Immature natural killer cell (primary cell): ENCODE data around the gene ANO2. TPM values are rescaled to one million over a fixed set of nuclear protein-coding genes. Genes with fewer than 3 reads are reported as not detected.

Experiments
- DNase-seq, 3 donors: peaks; one replicate each; pipeline ENCODE4 v3.0.0; 2022; ENCODE audit warnings: mixed read lengths in 1 of 3
- H3K27ac Mint-ChIP-seq, 6 donors: one replicate each; pipeline ENCODE4 v1.8.0; 2020; ENCODE audit warnings: mixed read lengths in 6 of 6, mild to moderate bottlenecking in 5 of 6, inconsistent platforms in 4 of 6, moderate library complexity in 3 of 6
- H3K27me3 Mint-ChIP-seq, 3 donors: one replicate each; pipeline ENCODE4 v1.8.0; 2020 to 2021; ENCODE audit warnings: low read depth in 3 of 3, mild to moderate bottlenecking in 3 of 3, mixed read lengths in 3 of 3, moderate library complexity in 3 of 3, inconsistent platforms in 1 of 3
- H3K36me3 Mint-ChIP-seq, 3 donors: one replicate each; pipeline ENCODE4 v1.8.0; 2020; ENCODE audit warnings: mixed read lengths in 3 of 3, inconsistent platforms in 2 of 3, mild to moderate bottlenecking in 2 of 3
- H3K4me1 Mint-ChIP-seq, 2 donors: one replicate each; pipeline ENCODE4 v1.8.0; 2020; ENCODE audit warnings: inconsistent platforms in 2 of 2, mild to moderate bottlenecking in 2 of 2, mixed read lengths in 2 of 2, moderate library complexity in 1 of 2
- H3K4me3 Mint-ChIP-seq, 5 donors: one replicate each; pipeline ENCODE4 v1.8.0; 2020; ENCODE audit warnings: mild to moderate bottlenecking in 5 of 5, mixed read lengths in 5 of 5, inconsistent platforms in 3 of 5, moderate library complexity in 3 of 5
- H3K9me3 Mint-ChIP-seq, 6 donors: one replicate each; pipeline ENCODE4 v1.8.0; 2020; ENCODE audit warnings: mild to moderate bottlenecking in 6 of 6, mixed read lengths in 6 of 6, inconsistent platforms in 4 of 6, moderate library complexity in 3 of 6
- polyA plus RNA-seq, 3 donors: library from polyadenylated mRNA; unstranded; fragments of 300-500 nt; fragmentation: Illumina TruSeq; gene quantifications; one replicate each; pipeline ENCODE4 v1.2.3, GENCODE V29; 2021

ANO2 gene
- polyA plus RNA-seq, 3 donors from 2014 or later, result not detected

- Mint-ChIP-seq H3K27me3 (peaks cover 0 to 8% (median 2%) of the 10 kb centered on the region in 3 donors), H3K9me3 (no peaks in the 10 kb centered on the region), H3K27ac (no peak overlapping the region), H3K4me1 (no peaks in the 10 kb centered on the region), H3K36me3 (no peaks in the 10 kb centered on the region), H3K4me3 (no peak overlapping the region)
- no peak for DNase-seq
Observed at GRCh38 chr12:5520037-5520436, 425.0 kb downstream of the ANO2 start.

GRCh38 chr12:5518584-5519365 is 426.3 kb downstream of the ANO2 start:
- no peak for DNase-seq
- peaks cover 0 to 10% (median 2%) of the 10 kb centered on the region in 3 donors for H3K27me3 Mint-ChIP-seq

GRCh38 chr12:5516371-5517241 is 428.5 kb downstream of the ANO2 start:
- no peak overlapping the region for H3K27ac Mint-ChIP-seq
- no peaks in the 10 kb centered on the region for H3K9me3 Mint-ChIP-seq
- no peak for DNase-seq
- peaks cover 2 to 7% (median 3%) of the 10 kb centered on the region in 3 donors for H3K27me3 Mint-ChIP-seq
- H3K4me3 Mint-ChIP-seq, result no peak overlapping the region
- no peaks in the 10 kb centered on the region for H3K36me3 Mint-ChIP-seq
- no peaks in the 10 kb centered on the region for H3K4me1 Mint-ChIP-seq

More at GRCh38 chr12:5518584-5519365, 426.3 kb downstream of the ANO2 start:
- Mint-ChIP-seq H3K9me3 (no peaks in the 10 kb centered on the region), H3K4me3 (no peak overlapping the region), H3K27ac (no peak overlapping the region), H3K36me3 (no peaks in the 10 kb centered on the region), H3K4me1 (no peaks in the 10 kb centered on the region)

GRCh38 chr12:5515458-5515857 is 429.6 kb downstream of the ANO2 start:
- peaks cover 2 to 3% (median 3%) of the 10 kb centered on the region in 3 donors for H3K27me3 Mint-ChIP-seq
- no peaks in the 10 kb centered on the region for H3K9me3 Mint-ChIP-seq
- H3K36me3 Mint-ChIP-seq, result no peaks in the 10 kb centered on the region
- DNase-seq, result no peak
- no peaks in the 10 kb centered on the region for H3K4me1 Mint-ChIP-seq
- H3K4me3 Mint-ChIP-seq, result no peak overlapping the region
- no peak overlapping the region for H3K27ac Mint-ChIP-seq

- Mint-ChIP-seq H3K4me3 (no peak overlapping the region), H3K27ac (no peak overlapping the region), H3K4me1 (no peaks in the 10 kb centered on the region), H3K9me3 (no peaks in the 10 kb centered on the region), H3K36me3 (no peaks in the 10 kb centered on the region), H3K27me3 (peaks cover 2 to 7% (median 3%) of the 10 kb centered on the region in 3 donors)
- no peak for DNase-seq
Observed at GRCh38 chr12:5514545-5514944, 430.5 kb downstream of the ANO2 start.

- Mint-ChIP-seq H3K4me1 (no peaks in the 10 kb centered on the region), H3K36me3 (no peaks in the 10 kb centered on the region), H3K9me3 (no peaks in the 10 kb centered on the region), H3K27me3 (peaks cover 2 to 10% (median 3%) of the 10 kb centered on the region in 3 donors), H3K4me3 (no peak overlapping the region), H3K27ac (no peak overlapping the region)
- no peak for DNase-seq
Observed at GRCh38 chr12:5514016-5514415, 431.0 kb downstream of the ANO2 start.

GRCh38 chr12:5513406-5513805 is 431.7 kb downstream of the ANO2 start:
- peaks cover 2 to 10% (median 3%) of the 10 kb centered on the region in 3 donors for H3K27me3 Mint-ChIP-seq
- no peak overlapping the region for H3K4me3 Mint-ChIP-seq
- no peaks in the 10 kb centered on the region for H3K9me3 Mint-ChIP-seq
- no peak overlapping the region for H3K27ac Mint-ChIP-seq
- no peaks in the 10 kb centered on the region for H3K36me3 Mint-ChIP-seq
- H3K4me1 Mint-ChIP-seq, result no peaks in the 10 kb centered on the region
- no peak for DNase-seq

Other genes starting within 250 kb of the ANO2 start
- gene VWF, start 179.4 kb upstream of the ANO2 start, polyA plus RNA-seq, result under 1 TPM in 2 of 3 donors, not detected in 1; 0.10 to 0.16 TPM